GM21367 (cell line): Measurements from ENCODE around the gene GAL3ST2.
"Not testable (repeated sequence)": the region's sequence is repeated elsewhere in the genome, so short reads cannot be mapped to it uniquely, and the experiment has no call there.

Experiments used
- ATAC-seq: cut with Tn5 transposase; IDR thresholded peaks from one replicate; pipeline ENCODE4 v1.9.1; 2021; ENCODE audit not compliant: unreplicated experiment

Gene GAL3ST2

DNA sequence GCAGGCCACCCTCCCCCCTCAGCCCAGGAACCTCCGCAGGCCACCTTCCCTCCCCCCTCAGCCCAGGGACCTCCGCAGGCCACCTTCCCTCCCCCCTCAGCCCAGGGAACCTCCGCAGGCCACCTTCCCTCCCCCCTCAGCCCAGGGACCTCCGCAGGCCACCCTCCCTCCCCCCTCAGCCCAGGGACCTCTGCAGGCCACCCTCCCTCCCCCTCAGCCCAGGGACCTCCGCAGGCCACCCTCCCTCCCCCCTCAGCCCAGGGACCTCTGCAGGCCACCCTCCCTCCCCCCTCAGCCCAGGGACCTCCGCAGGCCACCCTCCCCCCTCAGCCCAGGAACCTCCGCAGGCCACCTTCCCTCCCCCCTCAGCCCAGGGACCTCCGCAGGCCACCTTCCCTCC, 29.6 kb downstream of the GAL3ST2 start:
- not testable (repeated sequence) for ATAC-seq

DNA sequence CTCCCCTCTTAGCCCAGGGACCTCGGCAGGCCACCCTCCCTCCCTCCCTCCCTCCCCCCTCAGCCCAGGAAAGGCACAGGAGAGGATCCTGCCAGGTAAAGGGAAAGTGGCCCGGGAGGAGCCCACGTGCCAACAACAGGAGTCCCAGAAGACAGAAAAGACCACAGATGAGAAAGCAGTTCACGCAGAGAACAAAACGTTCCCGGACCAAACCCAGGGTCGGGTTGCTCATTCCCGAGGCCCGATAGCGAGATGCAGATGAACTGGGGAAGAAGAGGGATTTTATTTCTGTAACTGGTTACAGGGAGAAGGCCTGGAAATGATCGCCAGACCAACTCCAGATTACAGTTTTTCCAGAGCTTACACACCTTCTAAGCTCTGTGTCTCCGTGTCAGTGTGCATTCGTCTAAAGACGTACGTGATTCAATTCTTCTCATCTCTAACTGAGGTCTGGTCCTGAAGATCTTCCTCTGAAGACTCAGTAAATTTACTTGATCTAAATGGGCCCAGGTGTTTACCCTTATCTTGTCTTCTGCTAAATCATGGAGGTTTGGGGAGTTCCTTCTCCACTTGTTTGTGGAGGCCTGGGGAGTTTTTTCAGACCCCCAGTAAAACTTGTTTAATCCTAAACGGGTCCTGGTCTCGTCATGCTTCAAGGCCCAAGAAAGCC, 31.6 kb downstream of the GAL3ST2 start:
- ATAC-seq: no peak

DNA sequence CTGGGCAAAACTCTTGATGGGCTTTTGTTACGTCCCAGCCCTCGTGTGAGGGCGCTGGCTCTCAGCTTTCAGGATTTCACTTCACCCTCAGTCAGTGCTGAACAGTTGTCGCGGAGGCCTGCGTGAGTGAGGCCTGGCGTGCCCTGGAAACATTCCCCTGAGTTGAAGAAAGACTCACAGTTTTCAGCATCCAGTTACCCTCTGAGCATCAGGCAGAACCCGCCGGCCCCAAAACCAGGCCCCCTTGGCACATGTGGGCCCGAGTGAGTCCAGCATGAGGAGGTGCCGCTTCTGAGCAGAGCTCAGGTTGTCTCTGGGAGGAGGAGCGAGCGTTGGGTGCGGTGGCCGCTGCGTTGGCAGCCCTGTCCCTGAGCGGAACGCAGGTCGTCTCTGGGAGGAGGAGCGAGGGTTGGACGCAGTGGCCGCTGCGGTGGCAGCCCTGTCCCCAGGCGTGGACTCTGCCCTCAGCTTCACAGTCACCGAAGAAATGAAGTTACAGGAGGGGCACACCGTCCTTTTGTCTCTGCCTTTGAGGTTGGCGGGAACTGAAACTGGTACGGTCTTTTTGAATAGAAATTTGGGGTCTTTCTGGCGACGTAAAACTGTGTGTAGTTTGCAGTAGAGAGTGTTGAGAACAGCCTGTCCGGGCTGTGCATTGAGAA, 32.2 kb downstream of the GAL3ST2 start, which contains the start of gene NEU4:
Gene NEU4 (plus strand): TSS at position 473 of the 662 bp plus-strand sequence. CDS start 5,292 bp downstream, outside the sequence.
- ATAC-seq: no peak

DNA sequence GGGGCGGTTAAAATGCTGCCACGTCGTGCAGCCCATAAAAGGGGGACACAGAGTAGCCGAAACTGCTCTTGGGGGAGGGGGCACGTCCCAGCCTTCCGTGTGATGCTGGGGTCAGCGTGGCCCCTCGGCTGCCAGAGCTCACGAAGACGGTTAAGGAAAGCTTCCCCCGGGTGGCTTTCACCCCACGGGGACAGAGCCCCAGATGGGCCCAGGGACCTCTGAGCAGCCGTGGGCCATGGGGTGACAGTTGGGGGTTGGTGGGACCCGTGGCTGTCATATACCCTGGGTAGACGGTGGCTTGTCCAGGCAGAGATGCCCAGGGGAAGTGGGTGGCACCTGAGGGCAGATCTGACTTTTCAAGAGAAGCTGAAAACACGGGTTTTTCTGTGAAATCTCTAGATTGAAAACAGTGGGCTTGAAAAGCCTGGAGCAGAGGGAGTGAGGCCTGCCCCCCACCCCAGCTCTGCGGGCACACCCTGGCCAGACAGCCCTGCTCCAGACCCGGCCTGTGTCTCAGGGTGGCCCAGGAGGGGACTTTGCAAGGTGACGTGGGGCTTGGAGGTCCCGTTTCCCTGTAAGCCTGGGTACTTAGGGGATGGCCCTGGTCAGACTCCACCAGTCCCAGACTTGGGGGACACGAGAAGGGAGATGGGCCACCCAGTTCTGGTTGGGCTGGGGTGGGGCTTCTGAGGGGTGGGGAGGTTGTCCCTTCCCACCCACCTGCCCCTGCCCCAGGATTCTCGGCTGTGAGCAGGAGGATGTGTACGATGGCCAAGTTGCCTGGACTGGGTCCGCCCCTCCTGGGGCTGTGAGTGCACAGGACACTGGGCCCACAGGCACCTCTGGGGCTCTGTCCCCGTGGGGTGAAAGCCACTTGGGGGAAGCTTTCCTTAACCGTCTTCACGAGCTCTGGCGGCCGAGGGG, 33.0 kb downstream of the GAL3ST2 start:
- no peak for ATAC-seq

DNA sequence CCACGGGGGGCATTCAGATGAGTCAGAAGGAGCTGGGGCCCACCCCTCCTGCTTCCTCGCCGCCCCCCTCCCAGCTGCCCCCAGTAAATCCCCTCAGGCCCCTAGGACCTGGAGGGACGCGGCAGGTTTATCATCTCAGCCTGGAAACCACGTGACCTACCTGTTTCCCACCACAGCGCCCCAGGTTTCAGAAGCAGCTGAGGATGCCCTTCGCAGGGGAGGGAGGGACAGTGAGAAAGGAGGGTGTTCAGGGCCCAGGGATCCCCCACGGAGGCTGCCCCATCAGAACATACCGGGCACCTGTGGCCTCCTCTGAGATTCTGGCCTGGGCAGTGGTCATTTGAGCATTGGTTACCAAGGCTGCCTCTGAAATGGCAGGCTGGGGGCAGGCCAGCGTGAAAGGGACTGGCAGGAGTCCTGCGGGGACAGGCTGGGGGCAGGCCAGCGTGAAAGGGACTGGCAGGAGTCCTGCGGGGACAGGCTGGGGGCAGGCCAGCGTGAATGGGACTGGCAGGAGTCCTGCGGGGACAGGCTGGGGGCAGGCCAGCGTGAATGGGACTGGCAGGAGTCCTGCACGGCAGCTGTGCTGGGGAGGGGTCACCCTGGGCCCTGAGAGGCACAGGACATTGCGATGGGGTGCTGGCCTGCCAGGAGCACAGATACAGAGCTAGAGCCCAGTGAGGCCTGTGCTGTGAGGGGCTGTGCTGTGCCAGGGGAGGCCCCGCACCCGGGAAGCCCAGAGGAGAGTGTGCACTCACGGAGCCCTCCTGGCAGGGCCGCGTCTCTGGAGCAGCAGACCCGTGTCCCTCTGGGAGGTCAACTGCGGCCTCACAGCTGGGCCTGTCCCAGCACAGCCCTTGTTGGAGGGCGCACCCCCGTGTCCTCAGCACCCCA, 33.9 kb downstream of the GAL3ST2 start:
- ATAC-seq: no peak

DNA sequence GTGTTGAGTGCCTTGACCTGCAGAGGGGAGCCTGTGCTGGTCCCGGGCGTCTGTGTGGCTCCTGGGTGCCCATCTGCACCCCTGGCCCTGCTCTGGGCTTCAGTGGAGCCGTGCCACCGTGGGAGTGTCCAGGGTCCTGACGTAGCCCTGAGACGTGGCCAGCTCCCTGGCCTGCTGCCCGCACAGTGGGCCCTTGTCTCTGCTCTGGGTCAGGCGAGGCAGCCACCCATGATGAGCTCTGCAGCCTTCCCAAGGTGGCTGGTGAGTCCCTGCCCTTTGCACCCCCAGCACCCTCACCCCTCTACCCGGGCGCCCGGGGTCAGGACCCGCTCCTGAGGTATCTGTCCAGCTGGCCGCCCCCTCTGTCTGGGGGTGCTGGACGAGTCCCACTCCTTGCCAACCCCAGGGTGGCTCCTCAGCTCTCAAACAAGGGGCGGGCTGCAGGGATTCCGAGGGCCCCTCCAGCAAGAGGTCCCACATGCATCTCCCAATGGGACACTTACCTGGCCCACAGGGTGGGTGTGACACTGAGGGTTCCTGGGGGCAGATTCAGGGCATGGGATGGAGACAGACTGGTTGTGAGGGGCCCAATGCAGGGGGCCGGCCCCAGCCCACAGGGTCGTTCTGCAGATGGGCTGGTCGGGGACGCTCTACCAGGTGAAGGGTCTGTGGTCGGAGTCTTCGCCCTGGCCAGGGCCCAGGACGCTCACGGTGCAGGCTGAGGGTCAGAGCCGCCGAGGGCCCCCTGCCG, 34.8 kb downstream of the GAL3ST2 start:
- no peak for ATAC-seq

DNA sequence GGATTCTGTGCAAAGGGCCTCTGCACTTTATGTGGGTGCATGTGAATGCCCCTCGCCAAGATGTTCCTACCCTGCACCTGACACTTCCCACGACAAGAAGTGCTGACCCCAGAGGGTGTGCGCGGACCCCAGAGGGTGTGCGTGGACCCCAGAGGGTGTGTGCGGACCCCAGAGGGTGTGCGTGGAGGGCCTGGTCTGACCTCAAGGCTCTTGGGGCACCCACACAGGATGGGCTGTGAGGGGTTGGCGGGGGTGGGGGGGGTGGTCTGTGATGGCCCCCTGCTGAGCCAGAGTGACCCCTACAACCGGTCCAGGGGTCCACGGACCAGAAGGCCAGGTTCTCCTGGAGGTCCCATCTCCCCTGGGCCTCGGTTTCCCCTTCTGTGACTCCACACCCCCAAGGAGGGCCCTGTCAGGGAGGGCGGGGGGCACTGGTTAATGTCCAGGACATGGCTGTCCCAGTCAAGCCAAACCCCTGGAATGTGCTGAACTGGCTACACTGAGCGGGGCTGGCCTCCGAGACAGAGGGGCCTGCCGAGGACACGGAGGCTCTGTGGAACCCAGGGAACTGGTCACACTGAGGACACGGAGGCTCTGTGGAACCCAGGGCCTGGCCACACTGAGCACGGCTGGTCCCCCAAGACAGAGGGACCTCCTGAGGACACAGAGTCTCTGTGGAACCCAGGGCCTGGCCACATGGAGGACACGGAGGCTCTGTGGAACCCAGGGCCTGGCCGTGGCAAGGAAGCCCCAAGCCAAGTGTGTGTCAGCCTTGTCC, 35.5 kb downstream of the GAL3ST2 start:
- ATAC-seq: no peak

DNA sequence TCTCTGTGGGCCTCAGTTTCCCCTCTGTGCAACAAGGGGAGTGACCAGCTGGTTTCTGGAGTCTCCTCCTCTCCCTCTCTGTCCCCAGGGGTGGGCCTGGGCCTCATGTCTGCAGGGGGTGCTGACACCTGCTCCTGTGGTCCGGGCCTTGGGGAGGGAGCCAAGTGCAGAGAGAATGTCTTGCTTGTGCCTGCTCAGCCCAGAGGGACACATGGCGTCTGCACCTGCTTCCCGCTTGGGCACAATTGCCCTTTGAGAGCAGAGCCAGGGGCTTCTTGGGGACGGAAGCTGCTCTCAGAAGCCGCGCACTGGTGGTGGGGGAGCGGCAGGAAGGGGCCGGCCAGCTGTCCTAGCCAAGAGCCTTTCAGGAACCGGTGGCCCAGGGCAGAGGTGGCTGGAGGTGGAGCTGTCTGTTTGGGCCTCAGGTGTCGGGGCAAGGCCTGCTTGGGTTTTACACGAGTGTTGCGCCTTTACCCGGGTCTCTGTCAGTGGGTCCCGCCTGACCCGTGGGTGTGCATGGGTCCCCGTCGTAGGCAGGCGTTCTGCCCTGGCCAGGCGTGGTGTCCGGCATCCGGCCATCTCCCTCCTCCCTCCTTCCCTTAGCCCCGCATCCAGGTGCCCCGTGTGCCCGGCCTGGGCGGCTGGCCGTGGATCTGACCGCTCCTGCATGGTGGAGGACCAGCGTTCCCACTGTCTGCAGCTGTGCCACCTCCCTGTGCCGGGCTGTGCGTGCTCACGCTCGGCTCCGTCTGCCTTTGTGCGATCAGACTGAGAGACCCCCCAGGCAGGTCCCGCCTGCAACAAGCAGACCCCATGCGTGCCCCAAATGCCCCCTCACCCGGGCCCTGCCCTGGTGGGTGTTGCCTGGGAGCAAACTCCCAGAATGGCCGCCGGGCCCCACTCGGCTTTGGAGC, 36.4 kb downstream of the GAL3ST2 start:
- ATAC-seq: no peak

DNA sequence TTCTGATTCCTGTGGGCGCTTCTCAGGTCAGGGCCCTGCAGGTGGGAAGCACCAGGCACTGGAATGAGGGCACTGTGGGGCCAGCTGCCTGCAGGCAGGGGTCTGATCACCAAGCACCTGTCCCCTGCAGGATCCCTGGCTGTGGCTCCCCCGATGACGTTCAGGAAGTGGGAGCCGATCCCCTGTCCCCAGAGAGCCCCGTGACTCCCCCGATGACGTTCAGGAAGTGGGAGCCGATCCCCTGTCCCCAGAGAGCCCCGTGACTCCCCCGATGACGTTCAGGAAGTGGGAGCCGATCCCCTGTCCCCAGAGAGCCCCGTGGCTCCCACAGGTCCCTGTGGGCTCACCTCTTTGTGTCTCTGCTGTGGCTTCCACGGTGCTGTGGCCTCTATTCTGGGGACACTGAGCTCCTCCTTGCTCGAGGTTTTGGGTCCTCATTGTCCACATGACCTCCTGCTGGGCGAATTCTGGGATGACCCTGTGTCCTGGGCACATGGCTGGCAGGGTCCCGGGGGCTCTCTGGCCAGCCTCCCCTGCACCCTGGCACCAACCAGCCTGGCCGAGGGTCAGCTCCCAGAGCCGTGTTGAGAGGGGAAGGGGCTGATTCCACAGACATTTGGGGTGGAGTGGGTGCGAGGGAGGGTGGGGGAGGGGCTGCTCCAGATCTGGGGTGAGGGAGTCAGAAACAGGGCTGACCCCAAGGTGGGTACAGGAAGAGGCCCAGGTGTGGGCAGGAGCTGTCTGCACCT, 37.2 kb downstream of the GAL3ST2 start:
- ATAC-seq: peak; percentile 42

DNA sequence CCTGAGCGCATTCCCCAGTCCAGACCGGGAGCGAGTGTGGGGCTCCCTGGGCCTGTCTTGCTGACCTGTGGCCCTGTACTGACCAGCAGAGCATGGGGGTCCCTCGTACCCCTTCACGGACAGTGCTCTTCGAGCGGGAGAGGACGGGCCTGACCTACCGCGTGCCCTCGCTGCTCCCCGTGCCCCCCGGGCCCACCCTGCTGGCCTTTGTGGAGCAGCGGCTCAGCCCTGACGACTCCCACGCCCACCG, 37.7 kb downstream of the GAL3ST2 start:
- ATAC-seq: no peak

DNA sequence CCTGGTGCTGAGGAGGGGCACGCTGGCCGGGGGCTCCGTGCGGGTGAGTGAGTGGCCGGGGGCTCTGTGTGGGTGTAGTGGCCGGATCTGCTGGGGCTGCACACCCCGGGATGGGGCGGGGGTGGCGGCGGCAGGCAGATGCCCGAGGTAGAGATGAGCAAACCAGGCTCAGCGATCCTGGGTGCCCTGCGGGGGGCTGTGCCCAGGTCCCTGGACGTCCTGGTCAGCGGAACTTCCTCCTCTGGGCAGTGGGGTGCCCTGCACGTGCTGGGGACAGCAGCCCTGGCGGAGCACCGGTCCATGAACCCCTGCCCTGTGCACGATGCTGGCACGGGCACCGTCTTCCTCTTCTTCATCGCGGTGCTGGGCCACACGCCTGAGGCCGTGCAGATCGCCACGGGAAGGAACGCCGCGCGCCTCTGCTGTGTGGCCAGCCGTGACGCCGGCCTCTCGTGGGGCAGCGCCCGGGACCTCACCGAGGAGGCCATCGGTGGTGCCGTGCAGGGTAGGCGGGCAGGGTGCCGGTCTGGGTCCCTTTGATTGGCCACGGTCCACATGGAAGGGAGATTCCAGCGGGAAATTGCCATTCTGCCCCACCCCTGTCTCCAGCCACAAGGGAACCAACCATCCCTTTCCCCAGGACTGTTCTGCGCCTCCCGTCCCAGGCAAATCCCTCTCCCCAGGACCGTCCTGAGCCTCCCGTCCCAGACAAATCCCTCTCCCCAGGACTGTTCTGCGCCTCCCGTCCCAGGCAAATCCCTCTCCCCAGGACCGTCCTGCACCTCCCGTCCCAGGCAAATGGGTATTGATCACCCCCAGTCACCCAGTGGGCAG, 38.2 kb downstream of the GAL3ST2 start:
- ATAC-seq: no peak

DNA sequence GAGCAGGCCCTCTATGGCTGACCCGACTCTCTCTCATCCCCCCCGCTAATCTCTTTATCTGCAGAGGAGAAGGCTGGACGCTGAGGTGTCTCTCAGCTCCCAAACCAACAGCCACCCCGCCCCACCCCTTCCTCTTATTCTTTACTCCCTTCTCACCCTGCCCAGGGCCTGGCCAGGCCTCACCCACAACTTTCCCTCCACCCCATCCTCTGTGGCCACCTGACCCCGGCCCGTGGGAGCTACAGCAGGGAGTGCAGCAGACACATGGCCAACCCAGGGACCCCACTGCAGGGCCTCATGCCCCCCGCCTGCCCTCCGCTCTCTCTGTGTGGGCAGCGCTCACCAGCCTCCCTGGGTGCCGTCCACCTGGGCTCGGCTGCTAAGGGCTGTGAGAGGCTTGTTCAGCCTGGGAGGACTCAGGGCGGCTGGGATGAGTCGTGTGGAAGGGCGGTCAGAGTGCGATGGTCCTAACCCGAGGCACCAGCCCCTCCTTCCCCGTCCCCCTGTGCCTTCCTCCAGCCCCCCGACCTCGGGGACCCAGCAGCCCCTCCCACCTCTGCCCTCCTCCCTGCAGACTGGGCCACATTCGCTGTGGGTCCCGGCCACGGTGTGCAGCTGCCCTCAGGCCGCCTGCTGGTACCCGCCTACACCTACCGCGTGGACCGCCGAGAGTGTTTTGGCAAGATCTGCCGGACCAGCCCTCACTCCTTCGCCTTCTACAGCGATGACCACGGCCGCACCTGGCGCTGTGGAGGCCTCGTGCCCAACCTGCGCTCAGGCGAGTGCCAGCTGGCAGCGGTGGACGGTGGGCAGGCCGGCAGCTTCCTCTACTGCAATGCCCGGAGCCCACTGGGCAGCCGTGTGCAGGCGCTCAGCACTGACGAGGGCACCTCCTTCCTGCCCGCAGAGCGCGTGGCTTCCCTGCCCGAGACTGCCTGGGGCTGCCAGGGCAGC, 39.1 kb downstream of the GAL3ST2 start:
- ATAC-seq: no peak

DNA sequence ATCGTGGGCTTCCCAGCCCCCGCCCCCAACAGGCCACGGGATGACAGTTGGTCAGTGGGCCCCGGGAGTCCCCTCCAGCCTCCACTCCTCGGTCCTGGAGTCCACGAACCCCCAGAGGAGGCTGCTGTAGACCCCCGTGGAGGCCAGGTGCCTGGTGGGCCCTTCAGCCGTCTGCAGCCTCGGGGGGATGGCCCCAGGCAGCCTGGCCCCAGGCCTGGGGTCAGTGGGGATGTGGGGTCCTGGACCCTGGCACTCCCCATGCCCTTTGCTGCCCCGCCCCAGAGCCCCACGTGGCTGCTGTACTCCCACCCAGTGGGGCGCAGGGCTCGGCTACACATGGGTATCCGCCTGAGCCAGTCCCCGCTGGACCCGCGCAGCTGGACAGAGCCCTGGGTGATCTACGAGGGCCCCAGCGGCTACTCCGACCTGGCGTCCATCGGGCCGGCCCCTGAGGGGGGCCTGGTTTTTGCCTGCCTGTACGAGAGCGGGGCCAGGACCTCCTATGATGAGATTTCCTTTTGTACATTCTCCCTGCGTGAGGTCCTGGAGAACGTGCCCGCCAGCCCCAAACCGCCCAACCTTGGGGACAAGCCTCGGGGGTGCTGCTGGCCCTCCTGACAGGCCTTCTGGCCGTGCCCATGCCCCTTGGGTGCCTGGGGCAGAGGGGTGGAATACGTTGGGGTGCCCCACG, 40.0 kb downstream of the GAL3ST2 start:
- no peak for ATAC-seq

DNA sequence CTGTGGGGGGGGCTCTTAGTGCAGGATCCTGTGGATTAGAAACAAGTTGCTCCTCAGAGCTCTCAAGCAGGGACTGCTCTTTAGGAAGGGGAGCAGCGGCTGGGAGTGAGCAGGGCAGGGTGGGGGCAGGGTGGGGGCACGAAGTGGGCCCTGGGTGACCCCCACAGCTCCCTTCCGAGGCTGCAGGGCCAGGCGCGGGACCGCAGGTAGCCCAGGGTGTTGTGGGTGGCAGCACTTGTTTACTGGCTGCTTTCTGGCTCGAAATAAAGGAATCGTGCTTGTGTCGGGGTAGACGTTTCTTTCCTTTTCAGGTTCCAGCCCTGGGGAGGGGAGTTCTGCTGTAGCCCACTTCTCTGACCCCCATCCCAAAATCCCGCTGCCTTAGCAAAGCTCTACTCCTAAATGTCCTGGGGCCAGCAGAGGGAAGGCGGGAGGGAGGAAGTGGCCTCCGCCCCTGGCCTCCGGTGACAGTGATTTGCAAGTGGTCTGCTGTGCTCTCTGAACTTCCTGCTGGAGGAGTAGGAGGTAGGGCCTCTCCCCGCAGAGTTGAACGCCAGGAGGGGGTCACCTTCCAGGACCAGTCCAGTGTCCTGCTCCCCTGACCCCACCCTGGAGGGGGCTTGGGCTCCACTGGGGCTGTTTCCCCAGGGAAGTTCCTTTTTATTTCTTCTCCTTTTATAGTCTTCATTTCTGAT, 40.7 kb downstream of the GAL3ST2 start:
- no peak for ATAC-seq

DNA sequence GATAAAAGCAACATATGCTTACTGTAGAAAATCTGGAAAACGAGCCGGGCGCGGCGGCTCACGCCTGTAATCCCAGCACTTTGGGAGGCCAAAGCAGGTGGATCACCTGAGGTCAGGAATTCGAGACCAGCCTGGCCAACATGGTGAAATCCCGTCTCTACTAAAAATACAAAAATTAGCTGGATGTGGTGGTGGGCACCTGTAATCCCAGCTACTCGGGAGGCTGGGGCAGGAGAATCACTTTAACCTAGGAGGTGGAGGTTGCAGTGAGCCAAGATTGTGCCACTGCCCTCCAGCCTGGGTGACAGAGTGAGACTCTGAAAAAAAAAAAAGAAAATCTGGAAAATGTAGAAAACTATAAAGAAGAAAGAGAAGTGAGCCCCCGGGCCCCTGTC, 41.2 kb downstream of the GAL3ST2 start:
- ATAC-seq: not testable (repeated sequence)
